Activated CD8-positive, alpha-beta memory T cell treated with anti-CD3 and anti-CD28 coated beads, Interleukin-2, amount 10 ng/mL, durations not matched to agents 7 days and 5 days (primary cell): Measurements from ENCODE around the gene DENND10. TPM values are rescaled to one million over a fixed set of nuclear protein-coding genes. Genes with fewer than 3 reads are reported as not detected.

Source experiments
- ATAC-seq: fragments of 150-1000 bp; cut with Tn5 transposase; one replicate; pipeline ENCODE4 v1.10.0; 2021; ENCODE audit warnings: moderate library complexity
- CTCF ChIA-PET: fragments of 350-600 bp; sonication (Branson Sonifier 250); formaldehyde crosslinking; loops from one replicate; lab custom pipeline; 2021; ENCODE audit warnings: antibody characterized with exemption; lab: Charles Lee
- DNase-seq: peaks from one replicate; pipeline ENCODE4 v3.0.0-alpha.2; 2020
- H3K27ac Mint-ChIP-seq: one replicate; pipeline ENCODE4 v1.8.0; 2021; ENCODE audit warnings: mild to moderate bottlenecking, mixed read lengths
- H3K27me3 Mint-ChIP-seq: one replicate; pipeline ENCODE4 v1.8.0; 2021; ENCODE audit warnings: mixed read lengths
- H3K36me3 Mint-ChIP-seq: one replicate; pipeline ENCODE4 v1.8.0; 2021; ENCODE audit warnings: mild to moderate bottlenecking, mixed read lengths
- H3K4me1 Mint-ChIP-seq: one replicate; pipeline ENCODE4 v1.8.0; 2021; ENCODE audit warnings: mixed read lengths
- H3K4me3 Mint-ChIP-seq: one replicate; pipeline ENCODE4 v1.8.0; 2021; ENCODE audit warnings: mild to moderate bottlenecking, moderate library complexity, mixed read lengths
- H3K9me3 Mint-ChIP-seq: one replicate; pipeline ENCODE4 v1.8.0; 2022; ENCODE audit warnings: low read depth, mixed read lengths
- total RNA-seq, 2 experiments: library from RNA; stranded (reverse); gene quantifications; one replicate each; pipeline ENCODE4 v1.2.3, GENCODE V29; 2021

DENND10 gene
- 10 to 100 TPM; 41.2 to 47.4 TPM for total RNA-seq

GRCh38 chr10:119103903-119104653, at the start of gene DENND10:
TSS of gene DENND10 (plus strand) at chr10:119104113. CDS start at chr10:119104143, 30 bp downstream.
- DNase-seq (peak; percentile 83), ATAC-seq (peak; percentile 88)
- CTCF ChIA-PET, result interaction anchor here (1.0 to 2.7 kb wide), 11 partner anchors 8 to 439 kb away, joined by 3 to 10 read pairs (median 5); partner anchors contain the start of gene RGS10
- Mint-ChIP-seq H3K27ac (peak within 1 kb of the TSS; percentile 59), H3K4me3 (peak within 1 kb of the TSS; percentile 77), H3K9me3 (no peaks in the 10 kb centered on the region), H3K27me3 (peaks cover 2% of the 10 kb centered on the region), H3K36me3 (peaks cover 10% of the 10 kb centered on the region), H3K4me1 (peaks cover 34% of the 10 kb centered on the region)

- Mint-ChIP-seq H3K27ac (no peak overlapping the region), H3K36me3 (peaks cover 82% of the 10 kb centered on the region), H3K27me3 (no peaks in the 10 kb centered on the region), H3K4me1 (peaks cover 3% of the 10 kb centered on the region), H3K9me3 (no peaks in the 10 kb centered on the region), H3K4me3 (no peak overlapping the region)
- no peak for DNase-seq
- CTCF ChIA-PET, result no interaction called here
- ATAC-seq, result no peak
Observed at GRCh38 chr10:119055472-119055871, 48.4 kb upstream of the DENND10 start.

- no peak overlapping the region for H3K27ac Mint-ChIP-seq
Observed at GRCh38 chr10:119058010-119058409, 45.9 kb upstream of the DENND10 start.

GRCh38 chr10:119059557-119059956, 44.4 kb upstream of the DENND10 start:
- no peaks in the 10 kb centered on the region for H3K27me3 Mint-ChIP-seq
- H3K4me1 Mint-ChIP-seq, result peaks cover 13% of the 10 kb centered on the region
- ATAC-seq, result no peak
- H3K27ac Mint-ChIP-seq, result no peak overlapping the region
- peaks cover 70% of the 10 kb centered on the region for H3K36me3 Mint-ChIP-seq
- H3K4me3 Mint-ChIP-seq, result no peak overlapping the region
- no peaks in the 10 kb centered on the region for H3K9me3 Mint-ChIP-seq
- CTCF ChIA-PET, result no interaction called here
- no peak for DNase-seq

More at GRCh38 chr10:119058010-119058409, 45.9 kb upstream of the DENND10 start:
- no peaks in the 10 kb centered on the region for H3K27me3 Mint-ChIP-seq
- DNase-seq, result no peak
- peaks cover 70% of the 10 kb centered on the region for H3K36me3 Mint-ChIP-seq
- peaks cover 8% of the 10 kb centered on the region for H3K4me1 Mint-ChIP-seq
- ATAC-seq, result no peak
- no peaks in the 10 kb centered on the region for H3K9me3 Mint-ChIP-seq
- CTCF ChIA-PET, result no interaction called here
- H3K4me3 Mint-ChIP-seq, result no peak overlapping the region

GRCh38 chr10:119060107-119060506, 43.8 kb upstream of the DENND10 start:
- H3K4me1 Mint-ChIP-seq, result peaks cover 13% of the 10 kb centered on the region
- H3K27me3 Mint-ChIP-seq, result no peaks in the 10 kb centered on the region
- no peak overlapping the region for H3K4me3 Mint-ChIP-seq
- CTCF ChIA-PET, result no interaction called here
- no peak overlapping the region for H3K27ac Mint-ChIP-seq
- ATAC-seq, result no peak
- no peaks in the 10 kb centered on the region for H3K9me3 Mint-ChIP-seq
- no peak for DNase-seq
- peaks cover 70% of the 10 kb centered on the region for H3K36me3 Mint-ChIP-seq

- Mint-ChIP-seq H3K36me3 (peaks cover 70% of the 10 kb centered on the region), H3K9me3 (no peaks in the 10 kb centered on the region), H3K4me1 (peaks cover 13% of the 10 kb centered on the region), H3K27ac (no peak overlapping the region), H3K27me3 (no peaks in the 10 kb centered on the region), H3K4me3 (no peak overlapping the region)
- DNase-seq (no peak), ATAC-seq (no peak)
- CTCF ChIA-PET, result interaction anchor here (1.6 to 1.9 kb wide), 2 partner anchors 7 to 31 kb away, joined by 3 to 4 read pairs; no protein-coding TSS in a partner anchor
Observed at GRCh38 chr10:119061352-119061751, 42.6 kb upstream of the DENND10 start.

GRCh38 chr10:119061926-119062325, 42.0 kb upstream of the DENND10 start:
- CTCF ChIA-PET, result interaction anchor here (1.6 to 1.9 kb wide), 2 partner anchors 8 to 31 kb away, joined by 3 to 4 read pairs; no protein-coding TSS in a partner anchor
- H3K27ac Mint-ChIP-seq, result peak overlapping the region; percentile 5
- H3K36me3 Mint-ChIP-seq, result peaks cover 68% of the 10 kb centered on the region
- ATAC-seq (no peak), DNase-seq (no peak)
- H3K27me3 Mint-ChIP-seq, result no peaks in the 10 kb centered on the region
- no peaks in the 10 kb centered on the region for H3K9me3 Mint-ChIP-seq
- H3K4me1 Mint-ChIP-seq, result peaks cover 15% of the 10 kb centered on the region
- no peak overlapping the region for H3K4me3 Mint-ChIP-seq

GRCh38 chr10:119070395-119071165, 33.3 kb upstream of the DENND10 start:
- CTCF ChIA-PET, result no interaction called here
- Mint-ChIP-seq H3K4me1 (peaks cover 46% of the 10 kb centered on the region), H3K9me3 (no peaks in the 10 kb centered on the region), H3K36me3 (peaks cover 69% of the 10 kb centered on the region), H3K4me3 (no peak overlapping the region), H3K27me3 (no peaks in the 10 kb centered on the region), H3K27ac (peak overlapping the region; percentile 8)
- DNase-seq (no peak), ATAC-seq (no peak)

- DNase-seq, result no peak
- no peak for ATAC-seq
- CTCF ChIA-PET, result interaction anchor here (0.9 to 1.0 kb wide), 2 partner anchors 30 to 39 kb away, joined by 3 to 4 read pairs; partner anchors contain the start of gene DENND10
- Mint-ChIP-seq H3K4me1 (peaks cover 66% of the 10 kb centered on the region), H3K27me3 (no peaks in the 10 kb centered on the region), H3K4me3 (no peak overlapping the region), H3K36me3 (peaks cover 56% of the 10 kb centered on the region), H3K27ac (peak overlapping the region; percentile 43), H3K9me3 (no peaks in the 10 kb centered on the region)
Observed at GRCh38 chr10:119073584-119073983, 30.3 kb upstream of the DENND10 start.

GRCh38 chr10:119078422-119079179, 25.3 kb upstream of the DENND10 start:
- DNase-seq (peak; percentile 36), ATAC-seq (no peak)
- no peaks in the 10 kb centered on the region for H3K27me3 Mint-ChIP-seq
- CTCF ChIA-PET, result interaction anchor here (1.1 to 1.8 kb wide), 2 partner anchors 23 to 26 kb away, joined by 5 read pairs; partner anchors contain the start of gene DENND10
- peaks cover 52% of the 10 kb centered on the region for H3K4me1 Mint-ChIP-seq
- H3K27ac Mint-ChIP-seq, result peak overlapping the region; percentile 98
- peak overlapping the region; percentile 96 for H3K4me3 Mint-ChIP-seq
- peaks cover 35% of the 10 kb centered on the region for H3K36me3 Mint-ChIP-seq
- no peaks in the 10 kb centered on the region for H3K9me3 Mint-ChIP-seq

GRCh38 chr10:119079599-119080520, 24.1 kb upstream of the DENND10 start:
- ATAC-seq (peak; percentile 76), DNase-seq (peak; percentile 82)
- Mint-ChIP-seq H3K9me3 (no peaks in the 10 kb centered on the region), H3K27ac (peak overlapping the region; percentile 98), H3K4me1 (peaks cover 46% of the 10 kb centered on the region), H3K4me3 (peak overlapping the region; percentile 96), H3K27me3 (no peaks in the 10 kb centered on the region), H3K36me3 (peaks cover 30% of the 10 kb centered on the region)
- CTCF ChIA-PET, result interaction anchor here (0.9 to 1.8 kb wide), 4 partner anchors 11 to 51 kb away, joined by 3 to 5 read pairs (median 4); partner anchors contain the start of gene DENND10
